Cerebellar nuclear complex (tissue), 1 donor: ENCODE results near the gene SMARCC1.
"Not testable (repeated sequence)": the region's sequence is repeated elsewhere in the genome, so short reads cannot be mapped to it uniquely, and the experiment has no call there.

Experiments
- DNase-seq, 2 experiments: peaks; one replicate each; lab custom pipeline; 2025; lab: John Stamatoyannopoulos, UW

Gene SMARCC1

DNA sequence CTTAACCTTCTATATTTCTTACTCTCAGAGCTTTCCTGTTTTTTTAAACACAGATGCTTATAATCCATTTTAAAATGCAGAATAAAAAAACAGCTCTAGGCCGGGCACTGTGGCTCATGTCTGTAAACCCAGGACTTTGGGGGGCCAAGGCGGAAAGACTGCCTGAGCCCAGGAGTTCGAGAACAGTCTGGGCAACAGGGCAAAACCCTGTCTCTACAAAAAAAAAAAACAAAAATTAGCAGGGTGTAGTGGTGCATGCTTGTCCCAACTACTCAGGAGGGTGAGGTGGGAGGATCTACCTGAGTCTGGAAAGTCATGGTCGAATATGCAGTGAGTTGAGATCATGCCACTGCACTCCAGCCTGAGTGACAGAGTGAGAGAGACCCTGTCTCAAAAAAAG is 15.5 kb downstream of the SMARCC1 start:
- DNase-seq, result no peak

DNA sequence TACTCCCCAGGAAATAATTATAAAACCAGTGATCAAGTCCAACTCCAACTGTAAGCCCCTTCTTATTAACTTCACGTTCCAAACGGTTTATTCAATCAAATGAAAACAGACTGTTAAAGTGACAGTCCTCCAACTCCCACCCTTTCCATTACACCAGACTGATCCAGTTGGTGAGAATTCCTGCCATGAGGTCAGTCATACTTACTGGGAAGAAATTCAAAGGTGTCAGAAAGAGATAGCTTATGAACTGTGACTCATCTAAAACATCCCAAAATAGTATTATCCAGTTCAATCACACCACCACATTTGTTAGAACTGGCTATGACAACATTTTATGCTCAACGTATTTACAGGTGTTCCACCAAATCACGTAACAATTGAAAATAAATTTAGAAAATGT is 19.5 kb downstream of the SMARCC1 start:
- DNase-seq, result no peak

DNA sequence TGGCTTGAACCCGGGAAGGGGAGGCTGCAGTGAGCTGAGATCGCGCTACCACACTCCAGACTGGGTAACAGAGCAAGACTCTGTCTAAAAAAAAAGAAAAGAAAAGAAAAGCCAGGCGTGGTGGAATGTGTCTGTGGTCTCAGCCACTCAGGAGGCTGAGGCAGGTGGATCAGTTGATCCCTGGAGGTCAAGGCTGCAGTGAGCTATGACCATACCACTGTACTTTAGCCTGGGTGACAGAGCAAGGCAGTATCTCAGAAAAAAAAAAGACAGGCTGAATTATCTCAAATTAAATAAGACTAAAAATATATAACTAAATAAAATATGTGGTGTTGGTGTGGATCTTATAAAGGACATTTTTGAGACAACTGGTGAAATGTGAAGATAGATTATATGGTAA is 20.6 kb downstream of the SMARCC1 start:
- DNase-seq, result no peak

DNA sequence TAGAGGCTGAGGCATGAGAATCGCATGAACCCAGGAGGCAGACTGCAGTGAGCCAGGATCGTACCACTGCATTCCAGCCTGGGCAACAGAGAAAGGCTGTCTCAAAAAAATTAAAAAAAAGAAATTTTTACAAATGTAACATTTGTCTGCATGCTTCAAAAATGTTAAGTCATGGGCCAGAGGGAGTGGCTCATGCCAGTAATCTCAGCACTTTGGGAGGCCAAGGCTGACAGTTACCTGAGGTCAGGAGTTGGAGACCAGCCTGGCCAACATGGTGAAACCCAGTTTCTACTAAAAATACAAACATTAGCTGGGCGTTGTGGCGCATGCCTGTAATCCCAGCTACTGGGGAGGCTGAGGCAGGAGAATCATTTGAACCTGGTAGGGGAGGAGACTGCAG is 21.5 kb downstream of the SMARCC1 start:
- DNase-seq, result not testable (repeated sequence)

DNA sequence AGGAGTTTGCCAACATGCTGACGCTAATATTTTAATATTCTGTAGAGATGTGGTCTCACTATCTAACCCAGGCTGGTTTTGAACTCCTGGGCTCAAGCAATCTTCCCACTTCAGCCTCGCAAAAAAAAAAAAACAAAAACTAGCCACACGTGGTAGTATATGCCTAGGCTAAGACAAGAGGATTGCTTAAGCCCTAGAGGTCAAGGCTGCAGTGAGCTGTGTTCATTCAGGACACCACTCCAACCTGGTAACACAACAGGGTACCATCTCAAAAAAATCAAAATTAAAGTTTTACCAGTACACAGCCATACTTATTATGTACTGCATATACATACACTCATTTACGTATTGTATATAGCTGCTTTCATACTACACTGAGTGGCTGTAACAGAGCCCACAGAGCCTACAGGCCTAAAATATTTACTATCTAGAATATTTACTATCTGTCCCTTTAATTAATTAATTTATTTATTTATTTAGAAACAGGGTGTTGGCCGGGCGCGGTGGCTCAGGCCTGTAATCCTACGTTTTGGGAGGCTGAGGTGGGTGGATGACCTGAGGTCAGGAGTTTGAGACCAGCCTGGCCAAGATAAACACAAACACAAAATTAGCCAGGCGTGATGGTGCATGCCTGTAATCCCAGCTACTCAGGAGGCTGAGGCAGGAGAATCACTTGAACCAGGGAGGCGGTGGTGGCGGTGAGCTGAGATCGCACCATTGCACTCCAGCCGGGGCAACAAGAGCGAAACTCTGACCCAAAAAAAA is 23.2 kb downstream of the SMARCC1 start:
- DNase-seq, result no peak

DNA sequence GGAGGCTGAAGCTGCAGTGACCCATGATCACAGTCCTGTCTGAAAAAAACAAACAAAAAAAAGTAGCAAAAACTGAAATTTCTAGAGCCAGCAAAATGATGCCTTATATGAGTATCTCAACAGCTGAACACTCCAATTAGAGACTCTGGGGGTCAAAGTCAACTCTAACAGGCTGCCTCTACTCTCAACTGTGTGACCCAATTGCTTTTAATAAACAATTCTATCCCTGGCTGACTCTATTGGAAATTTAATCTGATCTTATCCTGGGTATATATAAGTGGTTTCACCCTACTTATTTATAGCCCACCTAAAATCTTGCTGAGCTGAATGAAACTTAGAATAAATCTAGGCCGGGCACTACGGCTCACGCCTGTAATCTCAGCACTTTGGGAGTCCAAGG is 29.0 kb downstream of the SMARCC1 start:
- DNase-seq, result no peak

DNA sequence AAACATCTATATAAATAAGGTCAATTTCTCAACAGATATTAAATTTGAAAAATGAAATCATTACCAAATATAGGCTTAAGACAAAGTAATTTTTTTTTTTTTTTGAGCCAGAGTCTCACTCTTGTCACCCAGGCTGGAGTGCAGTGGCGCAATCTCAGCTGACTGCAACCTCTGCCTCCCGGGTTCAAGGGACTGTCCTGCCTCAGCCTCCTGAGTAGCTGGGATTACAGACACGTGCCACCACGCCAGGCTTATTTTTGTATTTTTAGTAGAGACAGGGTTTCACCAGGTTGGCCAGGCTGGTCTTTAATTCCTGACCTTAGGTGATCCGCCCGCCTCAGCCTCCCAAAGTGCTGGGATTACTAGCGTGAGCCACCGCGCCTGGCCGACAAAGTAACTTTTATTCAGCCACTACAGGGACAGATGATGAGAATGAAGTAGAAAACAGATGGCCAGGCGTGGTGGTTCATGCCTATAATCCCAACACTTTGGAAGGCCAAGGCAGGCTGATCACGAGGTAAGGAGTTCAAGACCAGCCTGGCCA is 30.8 kb downstream of the SMARCC1 start:
- not testable (repeated sequence) for DNase-seq

DNA sequence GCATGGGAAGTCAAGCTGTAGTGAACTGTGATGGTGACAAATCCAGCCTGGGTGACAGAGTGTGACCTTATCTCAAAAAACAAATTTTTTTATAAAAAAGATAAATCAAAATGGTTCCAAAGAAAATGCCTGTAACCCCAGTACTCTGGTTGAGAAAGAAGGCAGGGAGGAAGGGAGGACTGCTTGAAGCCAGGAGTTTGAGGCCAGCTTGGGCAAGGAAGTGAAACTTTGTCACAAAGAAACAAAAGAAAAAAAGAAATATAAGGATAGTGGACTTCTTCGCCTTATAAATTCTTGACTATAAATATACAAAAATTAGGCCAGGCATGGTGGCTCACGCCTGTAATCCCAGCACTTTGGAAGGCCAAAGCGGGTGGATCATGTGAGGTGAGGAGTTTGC is 34.1 kb downstream of the SMARCC1 start:
- DNase-seq, result no peak

DNA sequence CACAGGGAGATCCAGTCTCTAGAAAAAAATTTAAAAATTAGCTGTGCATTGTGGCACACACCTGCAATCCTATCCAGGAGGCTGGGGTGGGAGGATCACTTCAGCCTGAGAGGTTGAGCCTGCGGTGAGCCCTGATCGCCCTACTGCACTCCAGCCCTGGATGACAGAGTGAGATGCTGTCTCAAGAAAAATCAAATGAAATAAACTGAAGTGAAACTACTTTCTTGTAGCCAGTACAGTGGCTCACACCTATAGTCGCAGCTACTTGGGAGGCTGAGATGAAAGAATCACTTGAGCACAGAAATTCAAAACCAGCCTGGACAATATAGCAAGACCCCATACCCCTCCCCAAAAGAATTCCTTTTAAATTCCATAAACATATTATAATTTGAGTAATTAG is 35.4 kb downstream of the SMARCC1 start:
- DNase-seq, result no peak

DNA sequence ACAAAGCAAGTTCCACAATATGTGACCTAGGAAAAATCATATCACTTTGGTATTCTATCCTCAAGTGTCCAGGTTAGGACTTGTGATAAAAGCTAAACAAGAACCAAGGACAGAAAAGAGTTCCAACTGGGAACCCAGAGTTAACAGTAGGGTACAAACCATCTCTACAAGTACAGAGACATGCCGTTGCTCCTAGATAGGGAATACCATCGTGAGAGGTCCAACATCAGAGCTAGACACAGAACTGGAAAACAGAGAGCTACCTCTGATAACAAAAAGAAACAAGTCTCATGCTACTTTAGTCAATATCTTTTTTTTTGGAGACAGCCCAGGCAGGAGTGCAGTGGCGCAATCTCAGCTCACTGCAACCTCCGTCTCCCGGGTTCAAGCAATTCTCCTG is 37.8 kb downstream of the SMARCC1 start:
- no peak for DNase-seq

DNA sequence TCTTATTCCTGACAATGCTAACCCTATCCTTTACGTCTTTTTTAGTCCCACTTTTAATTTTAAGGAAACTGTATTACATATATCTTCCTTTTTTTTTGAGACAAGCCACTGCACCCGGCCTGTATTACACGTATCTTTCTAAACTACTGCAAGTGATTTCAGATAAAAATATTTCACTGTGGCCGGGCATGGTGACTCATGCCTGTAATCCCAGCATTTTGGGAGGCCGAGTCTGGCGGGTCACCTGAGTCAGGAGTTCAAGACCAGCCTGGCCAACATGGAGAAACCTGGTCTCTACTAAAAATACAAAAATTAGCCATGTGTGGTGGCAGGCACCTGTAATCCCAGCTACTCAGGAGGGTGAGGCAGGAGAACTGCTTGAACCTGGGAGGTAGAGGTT is 38.3 kb downstream of the SMARCC1 start:
- DNase-seq, result not testable (repeated sequence)

DNA sequence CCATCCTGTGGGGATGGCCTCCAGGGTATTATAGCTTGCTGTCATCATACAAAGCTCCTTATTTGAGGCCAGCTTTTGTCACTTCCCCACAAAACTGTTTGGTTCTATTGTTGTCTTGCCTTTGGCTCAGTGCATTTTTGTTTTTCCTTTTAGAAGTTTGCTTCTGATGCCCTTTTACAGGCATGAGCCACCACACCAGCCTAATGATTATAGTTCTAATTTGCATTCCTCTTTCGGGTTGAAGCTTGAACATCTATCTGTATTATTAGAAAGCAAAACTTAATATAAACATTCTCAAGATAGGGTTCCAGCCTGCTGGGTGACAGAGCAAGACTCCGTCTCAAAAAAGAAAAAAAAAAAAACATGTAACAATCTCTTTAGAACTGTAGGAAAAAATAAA is 39.8 kb downstream of the SMARCC1 start:
- DNase-seq, result no peak

DNA sequence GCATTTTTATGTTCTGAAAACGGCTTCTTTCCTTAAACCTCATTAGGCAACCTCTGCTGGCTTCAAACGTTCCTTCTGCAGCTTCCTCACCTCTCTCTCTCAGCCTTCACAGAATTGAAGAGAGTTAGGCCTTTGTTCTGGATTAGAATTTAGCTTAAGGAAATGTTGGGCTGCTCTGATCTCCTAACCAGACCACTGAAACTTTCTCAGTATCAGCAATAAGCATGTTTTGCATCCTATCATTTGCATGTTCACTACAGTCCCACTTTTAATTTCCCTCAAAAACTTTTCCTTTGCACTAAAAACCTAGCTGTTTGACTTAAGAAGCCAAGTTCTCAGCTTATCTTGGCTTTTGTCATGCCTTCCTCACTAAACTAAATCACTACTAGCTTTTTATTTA is 49.5 kb downstream of the SMARCC1 start:
- DNase-seq, result no peak

DNA sequence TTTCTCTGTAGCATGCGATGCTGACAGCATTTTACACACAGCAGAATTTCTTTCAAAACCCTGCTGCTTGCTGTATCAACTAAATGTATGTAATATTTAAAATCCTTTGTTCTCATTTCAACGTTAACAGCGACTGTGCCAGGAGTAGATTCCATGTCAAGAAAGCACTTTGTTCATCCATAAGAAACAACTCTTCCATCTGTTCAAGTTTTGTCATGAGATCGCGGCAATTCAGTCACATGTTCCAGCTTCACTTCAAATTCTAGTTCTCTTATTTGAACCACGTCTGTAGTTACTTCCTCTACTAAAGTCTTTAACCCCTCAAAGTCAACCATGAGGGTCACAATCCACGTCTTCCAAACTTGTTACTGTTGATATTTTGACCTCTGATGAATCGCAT is 50.6 kb downstream of the SMARCC1 start:
- DNase-seq, result no peak

DNA sequence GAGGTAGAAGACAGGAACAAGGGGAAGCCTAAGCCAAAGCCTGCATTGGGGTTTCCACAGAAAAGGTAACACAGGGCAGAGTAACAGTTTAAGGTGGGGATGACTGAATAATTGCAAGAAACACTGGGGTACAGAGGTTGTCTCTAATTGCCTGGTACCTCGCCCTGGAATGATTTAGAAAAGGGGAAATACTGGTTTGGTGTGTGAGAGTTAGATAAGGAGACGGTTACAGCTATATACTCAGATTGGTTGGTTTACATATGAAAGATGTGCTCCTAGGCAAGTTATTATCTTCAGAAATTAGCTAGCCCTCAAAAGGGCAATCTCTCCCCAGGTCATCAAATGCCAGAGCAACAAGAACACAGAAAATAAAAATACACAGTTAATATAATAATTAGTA is 58.8 kb downstream of the SMARCC1 start:
- no peak for DNase-seq

DNA sequence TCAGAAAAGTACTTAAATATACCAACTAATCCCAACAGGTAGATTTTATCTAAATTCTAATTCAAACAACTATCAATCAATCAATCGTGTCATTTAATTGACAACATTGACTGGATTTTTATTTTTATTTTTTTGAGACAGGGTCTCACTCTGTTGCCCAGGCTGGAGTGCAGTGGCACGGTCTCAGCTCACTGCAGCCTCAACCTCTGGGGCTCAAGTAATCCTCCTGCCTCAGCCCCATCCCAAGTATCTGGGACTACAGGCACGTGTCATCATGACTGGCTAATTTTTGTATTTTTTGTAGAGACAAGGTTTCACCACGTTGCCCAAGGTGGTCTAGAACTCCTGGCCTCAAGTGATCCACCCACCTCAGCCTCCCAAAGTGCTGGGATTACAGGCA is 64.2 kb downstream of the SMARCC1 start:
- DNase-seq, result not testable (repeated sequence)

DNA sequence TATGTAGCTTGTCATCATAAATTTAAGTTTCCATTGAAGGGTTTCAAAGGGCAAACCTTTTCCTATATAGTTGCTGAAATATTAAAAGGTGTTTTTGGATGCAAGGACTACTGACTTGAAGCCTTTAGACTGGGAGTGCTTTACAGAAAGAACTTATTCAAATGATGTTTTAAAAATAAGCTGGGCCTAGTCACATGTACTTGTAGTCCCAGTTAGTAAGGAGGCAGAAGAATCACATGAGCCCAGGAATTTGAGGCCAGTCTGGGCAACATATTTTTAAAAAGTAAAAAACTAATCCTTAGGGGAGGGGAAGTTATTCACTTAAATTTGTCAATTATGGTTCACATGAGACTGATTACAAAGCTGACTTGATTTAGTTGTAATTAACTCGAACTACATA is 65.0 kb downstream of the SMARCC1 start:
- DNase-seq, result no peak

DNA sequence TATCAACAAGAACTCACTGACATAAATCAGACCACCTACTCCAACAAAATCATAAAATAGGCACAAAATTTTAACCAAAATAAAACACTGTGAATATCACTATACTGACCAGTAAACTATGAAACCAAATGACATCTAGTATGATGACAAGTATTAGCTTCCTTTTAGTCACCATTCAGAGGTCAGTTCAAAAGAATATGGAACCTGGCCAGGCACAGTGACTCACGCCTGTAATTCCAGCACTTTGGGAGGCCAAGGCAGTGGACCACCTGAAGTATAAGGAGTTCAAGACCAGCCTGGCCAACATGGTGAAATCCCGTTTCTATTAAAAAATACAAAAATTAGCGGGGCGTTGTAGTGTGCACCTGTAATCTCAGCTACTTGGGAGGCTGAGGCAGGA is 65.8 kb downstream of the SMARCC1 start:
- DNase-seq, result no peak

DNA sequence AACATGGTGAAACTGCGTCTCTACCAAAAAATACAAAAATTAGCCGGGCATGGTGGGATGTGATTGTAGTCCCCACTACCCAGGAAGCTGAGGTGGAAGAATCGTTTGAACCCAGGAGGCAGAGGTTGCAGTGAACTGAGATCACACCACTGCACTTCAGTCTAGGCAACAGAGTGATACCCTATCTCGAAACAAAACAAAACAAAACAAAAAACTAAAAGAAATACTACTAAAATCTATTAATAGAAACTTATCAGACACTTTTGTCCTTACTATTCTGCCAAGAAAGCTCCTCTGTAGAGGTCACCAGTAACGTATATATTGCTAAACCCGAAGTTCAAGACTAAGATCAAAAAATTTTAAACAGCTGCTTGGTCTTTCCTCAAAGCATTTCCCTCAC is 67.1 kb downstream of the SMARCC1 start:
- DNase-seq, result no peak

DNA sequence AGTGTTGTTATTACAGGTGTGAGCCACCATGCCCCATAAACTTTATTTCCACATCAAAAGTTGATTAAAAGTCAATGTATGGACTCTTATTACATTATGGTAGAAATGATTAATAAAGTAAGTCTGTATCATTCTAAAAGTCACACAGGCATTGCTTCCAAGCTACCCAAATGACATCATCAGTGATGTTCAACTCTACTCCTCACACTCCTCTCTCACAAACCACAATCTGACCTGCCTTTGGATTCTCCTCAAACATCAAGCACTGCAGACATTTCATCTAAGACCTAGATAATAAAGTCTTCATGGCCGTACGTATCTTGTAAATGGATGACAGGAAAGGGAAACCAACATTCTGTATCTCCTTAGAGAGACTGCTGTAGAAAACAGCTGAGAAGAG is 68.0 kb downstream of the SMARCC1 start:
- DNase-seq, result no peak

DNA sequence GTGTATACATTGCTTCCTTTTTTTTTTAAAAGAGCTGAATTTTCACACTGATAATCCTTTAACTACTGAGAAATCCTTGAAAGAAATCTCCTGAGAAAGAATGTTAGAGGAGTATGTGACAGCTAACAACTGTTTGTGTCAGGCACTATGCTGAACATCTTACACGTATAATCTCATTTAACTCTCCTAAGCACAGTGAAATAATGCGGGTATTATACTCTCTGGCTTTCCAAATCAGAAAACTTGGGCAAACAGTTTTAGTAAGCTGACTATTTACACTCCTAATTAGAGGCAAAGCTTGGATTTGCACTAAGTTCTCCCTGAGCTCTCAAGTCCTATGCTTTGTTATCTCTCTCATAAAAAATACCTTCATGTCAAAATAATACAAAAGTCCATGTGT is 69.3 kb downstream of the SMARCC1 start:
- DNase-seq, result no peak

DNA sequence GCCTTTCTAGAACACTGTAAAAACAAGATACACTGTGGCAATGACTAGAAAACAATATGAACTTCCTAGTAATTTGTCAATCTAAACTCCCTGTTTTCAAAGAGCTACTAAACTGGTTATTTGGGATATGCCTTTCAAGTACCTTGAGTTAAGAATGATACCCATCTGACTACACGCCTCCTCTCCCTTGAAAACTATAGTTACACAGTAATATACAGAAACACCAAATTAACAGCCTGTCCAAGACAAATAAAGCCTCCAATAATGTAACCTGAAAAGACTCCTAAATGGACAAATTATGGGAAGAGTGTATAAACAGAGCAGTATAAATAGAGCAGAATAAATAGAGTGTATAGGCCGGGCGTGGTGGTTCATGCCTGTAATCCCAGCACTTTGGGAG is 70.1 kb downstream of the SMARCC1 start:
- no peak for DNase-seq

DNA sequence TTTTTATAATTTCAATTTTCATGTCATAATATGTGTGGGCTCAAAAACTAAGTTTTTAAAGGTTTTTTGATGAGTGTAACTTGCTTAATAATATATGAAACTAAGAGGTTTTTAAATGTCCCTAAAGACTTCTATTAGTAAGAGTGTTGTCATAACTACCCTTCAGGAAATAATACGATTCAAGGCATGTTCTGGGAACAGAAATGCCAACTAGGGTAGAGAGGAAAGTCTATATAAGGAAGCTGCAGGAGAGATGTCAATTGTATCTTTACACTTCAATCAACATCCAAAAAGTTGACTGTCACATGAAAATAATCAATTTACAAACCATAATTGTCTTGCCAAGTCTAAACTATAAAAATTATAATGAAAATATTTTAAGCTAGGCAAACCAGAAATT is 76.3 kb downstream of the SMARCC1 start:
- DNase-seq, result no peak

DNA sequence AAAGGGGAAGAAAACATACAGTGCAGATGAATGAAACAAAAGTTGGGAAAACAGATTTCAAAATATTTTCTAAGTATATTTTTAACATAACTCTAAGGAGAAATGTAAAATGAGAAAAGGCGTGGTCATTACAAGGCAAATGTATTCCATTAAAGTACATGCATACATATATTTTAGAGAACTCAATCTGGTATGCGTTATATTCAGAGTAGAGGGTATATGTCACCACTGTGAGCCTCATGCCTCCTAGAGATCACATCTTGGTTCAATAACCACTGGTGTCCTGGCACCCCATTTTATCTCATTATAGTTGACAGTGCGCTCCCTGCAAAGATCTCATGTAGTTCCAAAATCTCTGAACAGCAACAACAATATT is 77.5 kb downstream of the SMARCC1 start:
- DNase-seq, result no peak
